ENCODE results near the gene TAS2R20.

The TAS2R20 gene

DNA sequence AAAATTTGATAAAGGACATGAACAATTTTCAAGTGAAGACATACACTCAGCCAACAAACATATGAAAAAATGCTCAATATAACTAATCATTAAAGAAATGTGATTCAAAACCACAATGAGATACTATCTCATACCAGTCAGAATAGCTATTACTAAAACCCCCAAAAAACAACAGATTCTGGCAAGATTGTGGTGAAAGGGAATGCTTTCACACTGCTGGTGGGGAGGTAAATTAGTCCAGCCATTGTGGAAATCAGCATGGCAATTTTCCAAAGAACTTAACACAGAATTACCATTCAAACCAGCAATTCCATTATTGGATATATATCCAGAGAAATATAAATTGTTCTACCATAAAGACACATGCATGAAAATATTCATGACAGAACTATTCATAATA is 40.4 kb downstream of the TAS2R20 start:
- no peak for DNase-seq

DNA sequence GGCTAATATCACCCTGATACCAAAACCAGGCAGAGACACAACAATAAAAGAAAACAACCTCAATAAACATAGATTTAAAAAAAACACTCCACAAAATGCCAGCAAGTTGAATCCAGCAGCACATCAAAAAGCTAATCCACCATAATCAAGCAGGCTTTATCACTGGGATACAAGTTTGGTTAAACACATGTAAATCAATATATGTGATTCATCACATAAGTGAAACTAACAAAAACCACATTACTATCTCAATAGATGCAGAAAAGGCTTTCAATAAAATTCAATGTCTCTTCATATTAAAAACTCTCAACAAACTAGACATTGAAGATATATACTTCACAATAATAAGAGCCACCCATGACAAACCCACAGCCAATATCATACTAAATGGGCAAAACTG is 42.0 kb downstream of the TAS2R20 start:
- no peak for DNase-seq

DNA sequence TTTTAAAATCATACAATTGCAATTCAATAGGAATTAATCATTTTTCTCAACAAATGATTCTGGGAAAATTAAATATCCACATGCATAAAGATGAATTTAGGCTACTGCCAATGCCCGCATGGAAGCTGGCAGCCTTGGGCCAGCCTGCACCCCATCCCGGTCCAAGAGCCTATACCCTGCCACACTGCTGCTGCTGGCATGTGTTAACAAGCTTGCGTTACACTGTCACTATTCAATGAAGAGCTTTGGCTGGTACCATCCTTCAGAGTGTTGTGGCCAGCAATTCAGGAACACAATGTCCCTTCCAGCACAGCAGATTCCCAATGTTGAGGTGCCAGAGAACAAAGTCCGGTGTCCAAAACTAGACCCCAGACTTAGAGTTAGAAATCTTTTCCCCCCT is 45.5 kb downstream of the TAS2R20 start:
- DNase-seq = no peak

Data from SHP77 treated with DMSO at 0.1 percent for 48 hours (cell line).